Right atrium auricular region (tissue), 2 donors: Measurements from ENCODE around the gene LRRC4B. TPM values are rescaled to one million over a fixed set of nuclear protein-coding genes. Genes with fewer than 3 reads are reported as not detected.

Source experiments
- DNase-seq: peaks from one replicate; pipeline ENCODE4 v3.0.0-alpha.2; 2019; ENCODE audit warnings: low spot score
- H3K27ac ChIP-seq, 2 donors: fragments of 200-600 bp; sonication (generic); 1 replicate in 1 of 2; 2 replicates in 1 of 2; pipeline ENCODE4 v1.5.1; 2016 to 2019
- H3K27me3 ChIP-seq, 2 donors: fragments of 200-600 bp; sonication (generic); one replicate each; pipeline versions ENCODE4 v1.5.1 to v1.6.0; 2017 to 2019
- H3K36me3 ChIP-seq: fragments of 200-600 bp; sonication (generic); one replicate; pipeline ENCODE4 v1.5.1; 2016
- H3K4me1 ChIP-seq, 2 donors: fragments of 200-600 bp; sonication (generic); one replicate each; pipeline versions ENCODE4 v1.5.1 to v1.6.0; 2017 to 2019
- H3K4me3 ChIP-seq, 2 donors: fragments of 200-600 bp; sonication (generic); 1 replicate in 1 of 2; 2 replicates in 1 of 2; pipeline ENCODE4 v1.5.1; 2017 to 2019; ENCODE audit warnings: mild to moderate bottlenecking in 1 of 2, moderate library complexity in 1 of 2
- H3K9me3 ChIP-seq, 2 donors: fragments of 200-600 bp; sonication (generic); one replicate each; pipeline ENCODE4 v1.5.1; 2019
- CTCF ChIP-seq, 2 donors: fragments of 200-600 bp; sonication (generic); IDR thresholded peaks; one replicate each; pipeline ENCODE4 v1.5.1; 2019; ENCODE audit warnings: antibody characterized with exemption in 2 of 2
- total RNA-seq, 2 donors: library from RNA; depleted of rRNA; stranded (reverse); fragments of >200 nt; gene quantifications; one replicate each; pipeline ENCODE4 v1.1.0, GENCODE V29; 2016

LRRC4B gene
- total RNA-seq, 2 donors from 2014 or later = 1.6 to 2.0 TPM

GRCh38 chr19:50496189-50497021, 71.8 kb downstream of the LRRC4B start:
- Histone ChIP-seq H3K9me3 (no peaks in the 10 kb centered on the region), H3K27me3 (no peaks in the 10 kb centered on the region), H3K36me3 (no peaks in the 10 kb centered on the region), H3K27ac (peak overlapping the region; percentile 87 to 94), H3K4me3 (peak overlapping the region in 1 of 2 donors; percentile 53), H3K4me1 (peaks cover 0 to 9% of the 10 kb centered on the region in 2 donors)
- TF ChIP-seq CTCF (IDR thresholded peaks at IDR 0.05) = peak in 1 of 2 donors; percentile 17
- no peak for DNase-seq

GRCh38 chr19:50495020-50495531, 73.2 kb downstream of the LRRC4B start:
- Histone ChIP-seq H3K4me1 (peaks cover 0 to 18% of the 10 kb centered on the region in 2 donors), H3K9me3 (no peaks in the 10 kb centered on the region), H3K27me3 (no peaks in the 10 kb centered on the region), H3K27ac (no peak overlapping the region), H3K36me3 (no peaks in the 10 kb centered on the region), H3K4me3 (no peak overlapping the region)
- TF ChIP-seq CTCF (IDR thresholded peaks at IDR 0.05) = no peak
- DNase-seq = no peak

GRCh38 chr19:50494186-50495019, 73.8 kb downstream of the LRRC4B start:
- no peaks in the 10 kb centered on the region for H3K9me3 ChIP-seq
- no peak overlapping the region for H3K27ac ChIP-seq
- TF ChIP-seq CTCF (IDR thresholded peaks at IDR 0.05) = no peak
- H3K4me3 ChIP-seq = no peak overlapping the region
- peaks cover 0 to 18% of the 10 kb centered on the region in 2 donors for H3K4me1 ChIP-seq
- H3K27me3 ChIP-seq = no peaks in the 10 kb centered on the region
- no peak for DNase-seq
- H3K36me3 ChIP-seq = no peaks in the 10 kb centered on the region

GRCh38 chr19:50493171-50493570, 75.1 kb downstream of the LRRC4B start:
- Histone ChIP-seq H3K4me3 (no peak overlapping the region), H3K36me3 (no peaks in the 10 kb centered on the region), H3K4me1 (peaks cover 0 to 18% of the 10 kb centered on the region in 2 donors), H3K27ac (no peak overlapping the region), H3K27me3 (no peaks in the 10 kb centered on the region), H3K9me3 (no peaks in the 10 kb centered on the region)
- TF ChIP-seq CTCF (IDR thresholded peaks at IDR 0.05) = no peak
- DNase-seq = no peak

GRCh38 chr19:50492303-50493052, 75.8 kb downstream of the LRRC4B start:
- no peak for DNase-seq

More at GRCh38 chr19:50492303-50493052, 75.8 kb downstream of the LRRC4B start:
- Histone ChIP-seq H3K4me3 (no peak overlapping the region), H3K27me3 (no peaks in the 10 kb centered on the region), H3K4me1 (peaks cover 0 to 18% of the 10 kb centered on the region in 2 donors), H3K27ac (peak overlapping the region in 1 of 2 donors; percentile 16), H3K9me3 (no peaks in the 10 kb centered on the region), H3K36me3 (no peaks in the 10 kb centered on the region)
- TF ChIP-seq CTCF (IDR thresholded peaks at IDR 0.05) = no peak
